ENCODE measurements around the gene PLPP6. TPM values are rescaled to one million over a fixed set of nuclear protein-coding genes. Genes with fewer than 3 reads are reported as not detected.

The PLPP6 gene
- total RNA-seq, 1 experiment from 2014 or later, result 1.8 TPM

DNA sequence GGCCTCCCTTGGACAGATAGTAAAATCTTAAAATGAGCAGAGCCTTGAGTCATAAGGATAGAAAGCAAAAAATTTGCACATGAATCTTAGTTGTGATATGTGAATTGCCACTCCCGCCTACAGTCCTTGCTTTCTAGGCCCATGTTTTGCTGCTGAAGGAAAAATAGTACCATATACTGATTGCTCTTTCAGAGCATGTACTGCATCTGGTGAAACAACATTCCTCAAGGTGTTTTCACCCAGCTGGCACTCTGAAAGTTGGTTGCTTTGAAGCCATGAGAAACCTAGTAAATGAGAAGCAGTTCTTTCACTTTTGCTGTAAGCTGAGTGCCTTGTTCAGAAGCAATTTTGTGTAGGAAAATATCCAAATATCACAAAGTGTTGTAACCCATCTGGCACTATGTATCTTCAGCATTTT, 27.6 kb downstream of the PLPP6 start:
- no peak for DNase-seq (ENCODE audit: low read depth in 1 of 2, low spot score in 2 of 2)
- 0 out of 2 replicates have a peak, but pooled peaks cover 2% of the 10 kb centered on the region for H3K36me3 ChIP-seq
- H3K27me3 ChIP-seq (replicated peaks), result no peaks in the 10 kb centered on the region
- H3K4me1 ChIP-seq (replicated peaks), result no peaks in the 10 kb centered on the region
- no peaks in the 10 kb centered on the region for H3K9me3 ChIP-seq (replicated peaks)
- no peak overlapping the region for H3K4me3 ChIP-seq
- H3K27ac ChIP-seq, result no peak overlapping the region

DNA sequence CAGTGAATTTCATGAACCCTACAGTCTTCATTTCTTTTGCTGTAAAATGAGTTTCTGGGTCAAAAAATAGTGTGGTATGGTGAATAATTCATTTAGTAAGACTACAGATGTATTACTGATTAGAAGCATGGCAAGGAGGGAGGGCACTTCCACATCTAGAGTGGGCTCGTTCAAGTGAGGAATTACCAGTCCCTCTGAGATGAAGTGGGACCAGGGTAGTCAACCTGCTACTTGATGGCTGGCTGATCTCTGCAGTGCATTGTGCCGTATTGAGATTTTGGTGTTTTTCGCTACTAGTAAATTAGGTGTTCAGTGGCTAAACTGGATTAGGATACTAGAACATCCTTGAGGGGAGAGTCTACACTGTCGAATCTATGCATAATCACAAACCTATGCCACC, 28.1 kb downstream of the PLPP6 start:
- Histone ChIP-seq H3K4me3 (no peak overlapping the region), H3K27me3 (replicated peaks) (no peaks in the 10 kb centered on the region), H3K9me3 (replicated peaks) (no peaks in the 10 kb centered on the region), H3K27ac (no peak overlapping the region), H3K36me3 (no peaks in the 10 kb centered on the region), H3K4me1 (replicated peaks) (no peaks in the 10 kb centered on the region)
- DNase-seq (ENCODE audit: low read depth in 1 of 2, low spot score in 2 of 2), result no peak

DNA sequence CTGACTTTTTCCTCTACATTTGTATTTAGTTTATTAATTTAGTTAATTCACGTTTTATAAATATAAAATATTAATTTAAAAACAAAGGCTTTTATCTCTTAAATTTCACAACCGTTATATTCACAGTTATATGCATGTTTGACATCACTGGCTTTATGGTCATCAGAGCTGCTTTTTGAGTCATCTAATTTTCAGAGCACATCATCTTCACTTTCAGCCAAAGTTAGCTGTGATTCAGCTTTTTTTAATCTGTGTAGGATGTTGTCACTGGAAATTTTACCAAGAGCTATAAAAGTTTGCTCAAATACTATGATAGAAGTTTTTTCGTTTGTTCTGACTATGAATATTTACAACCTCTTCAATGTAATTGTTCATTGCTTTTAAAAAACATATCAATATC, 29.7 kb downstream of the PLPP6 start:
- no peak for DNase-seq (ENCODE audit: low read depth in 1 of 2, low spot score in 2 of 2)
- Histone ChIP-seq H3K36me3 (no peaks in the 10 kb centered on the region; the same call in 1 of the 2 replicates), H3K4me3 (no peak overlapping the region), H3K9me3 (replicated peaks) (no peaks in the 10 kb centered on the region), H3K27me3 (replicated peaks) (no peaks in the 10 kb centered on the region), H3K27ac (no peak overlapping the region), H3K4me1 (replicated peaks) (no peaks in the 10 kb centered on the region)

DNA sequence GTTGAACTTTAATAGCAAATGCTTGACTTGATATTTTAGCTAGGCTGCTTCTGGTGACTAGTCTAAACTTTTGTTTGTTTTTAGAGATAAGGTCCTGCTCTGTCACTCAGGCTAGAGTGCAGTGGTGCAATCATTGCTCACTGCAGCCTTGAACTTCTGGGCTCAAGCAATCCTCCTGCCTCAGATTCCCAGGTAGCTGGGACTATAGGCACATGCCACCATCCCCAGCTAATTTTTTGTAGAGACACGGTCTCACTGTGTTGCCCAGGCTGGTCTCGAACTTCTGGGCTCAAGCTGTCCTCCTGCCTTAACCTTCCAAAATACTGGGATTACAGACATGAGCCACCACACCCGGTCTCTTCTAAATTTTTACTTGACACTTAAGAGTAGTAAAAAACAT, 38.0 kb downstream of the PLPP6 start:
- no peaks in the 10 kb centered on the region for H3K9me3 ChIP-seq (replicated peaks)
- no peak overlapping the region for H3K27ac ChIP-seq
- peaks cover 14% of the 10 kb centered on the region for H3K36me3 ChIP-seq
- no peak overlapping the region for H3K4me3 ChIP-seq
- DNase-seq (ENCODE audit: low read depth in 1 of 2, low spot score in 2 of 2), result no peak
- H3K4me1 ChIP-seq (replicated peaks), result no peaks in the 10 kb centered on the region
- no peaks in the 10 kb centered on the region for H3K27me3 ChIP-seq (replicated peaks)

DNA sequence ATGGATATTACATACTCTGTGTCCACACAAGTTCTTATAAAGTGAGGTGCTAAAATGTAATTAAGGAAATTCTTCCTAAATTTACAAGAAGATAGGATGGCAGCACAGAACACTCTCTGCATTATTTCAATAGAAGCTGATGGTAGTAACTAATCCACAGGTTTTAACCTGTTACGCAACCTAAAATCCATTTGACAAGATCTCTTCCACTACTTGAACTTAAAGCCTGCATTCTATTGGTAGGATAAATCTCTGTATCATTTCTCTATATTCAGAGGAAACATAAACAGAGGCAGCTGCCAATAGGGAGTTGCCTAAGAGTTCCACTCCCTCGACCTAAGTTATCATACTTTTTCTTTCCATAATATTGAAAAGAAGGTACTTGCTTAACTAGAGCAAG, 38.8 kb downstream of the PLPP6 start:
- H3K27me3 ChIP-seq (replicated peaks), result no peaks in the 10 kb centered on the region
- DNase-seq (ENCODE audit: low read depth in 1 of 2, low spot score in 2 of 2), result no peak
- H3K36me3 ChIP-seq, result peaks cover 14% of the 10 kb centered on the region
- H3K4me1 ChIP-seq (replicated peaks), result no peaks in the 10 kb centered on the region
- H3K27ac ChIP-seq, result no peak overlapping the region
- H3K9me3 ChIP-seq (replicated peaks), result no peaks in the 10 kb centered on the region
- no peak overlapping the region for H3K4me3 ChIP-seq

DNA sequence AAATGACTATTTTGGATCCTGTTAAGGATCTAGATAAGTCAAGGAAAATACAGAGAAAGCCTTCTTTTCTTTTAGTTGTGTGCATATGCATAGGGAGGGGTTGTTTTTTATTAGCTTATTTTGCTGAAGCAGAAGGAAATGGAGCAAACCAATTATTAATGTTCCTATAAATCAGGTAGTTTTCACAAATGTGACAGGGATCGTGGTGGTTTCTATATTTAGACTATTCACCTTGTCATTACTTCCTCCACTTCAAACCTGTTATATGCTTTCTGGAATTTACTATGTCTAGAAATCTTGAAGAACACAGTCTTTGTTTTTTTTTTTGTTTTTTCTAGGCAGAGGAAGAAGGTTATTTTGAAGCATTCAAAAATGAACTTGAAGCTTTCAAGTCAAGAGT, 39.4 kb downstream of the PLPP6 start:
- Histone ChIP-seq H3K4me1 (replicated peaks) (no peaks in the 10 kb centered on the region), H3K27me3 (replicated peaks) (no peaks in the 10 kb centered on the region), H3K27ac (no peak overlapping the region), H3K36me3 (peaks cover 14% of the 10 kb centered on the region), H3K9me3 (replicated peaks) (no peaks in the 10 kb centered on the region), H3K4me3 (no peak overlapping the region)
- DNase-seq (ENCODE audit: low read depth in 1 of 2, low spot score in 2 of 2), result no peak

DNA sequence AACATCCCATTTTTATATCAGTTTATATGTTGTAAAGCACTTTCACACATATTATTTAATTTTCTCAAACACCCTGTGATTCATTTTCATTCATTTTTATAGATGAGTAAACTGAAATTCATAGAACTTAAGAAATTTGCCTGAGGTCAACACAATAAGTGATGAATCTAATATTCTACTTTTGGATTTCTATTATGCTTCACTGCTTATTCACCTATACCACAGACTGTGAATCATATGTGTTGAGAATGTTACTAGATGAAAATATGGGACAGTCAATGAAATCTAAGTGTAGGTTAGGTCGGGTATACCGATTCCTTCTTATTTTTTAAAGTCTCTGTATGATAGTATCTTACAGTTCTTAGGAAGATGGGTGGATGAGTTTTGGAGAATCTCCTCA, 42.0 kb downstream of the PLPP6 start:
- H3K4me1 ChIP-seq (replicated peaks), result no peaks in the 10 kb centered on the region
- no peak overlapping the region for H3K27ac ChIP-seq
- DNase-seq (ENCODE audit: low read depth in 1 of 2, low spot score in 2 of 2), result no peak
- peaks cover 7% of the 10 kb centered on the region for H3K36me3 ChIP-seq
- H3K4me3 ChIP-seq, result no peak overlapping the region
- no peaks in the 10 kb centered on the region for H3K27me3 ChIP-seq (replicated peaks)
- H3K9me3 ChIP-seq (replicated peaks), result no peaks in the 10 kb centered on the region

DNA sequence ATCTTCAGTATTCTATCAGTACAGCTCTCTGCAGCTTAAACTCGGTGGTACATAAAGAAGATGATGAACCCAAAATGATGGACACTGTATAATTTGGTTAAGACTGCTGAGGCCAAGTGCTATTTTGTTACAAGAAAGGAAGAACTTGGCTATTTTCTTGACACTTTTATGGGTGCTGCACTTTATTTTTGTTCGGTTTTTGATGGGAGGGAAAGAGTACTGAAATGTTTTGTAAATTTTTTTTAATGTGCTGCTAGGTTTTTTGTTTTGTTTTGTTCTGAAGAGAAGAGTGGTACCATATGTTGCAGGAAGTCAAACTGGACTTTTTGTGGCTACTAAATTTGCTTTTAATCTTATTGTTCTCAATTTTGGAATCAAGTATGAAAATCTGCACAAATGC, 43.9 kb downstream of the PLPP6 start:
- no peak overlapping the region for H3K27ac ChIP-seq
- peaks cover 2% of the 10 kb centered on the region for H3K36me3 ChIP-seq
- no peaks in the 10 kb centered on the region for H3K9me3 ChIP-seq (replicated peaks)
- H3K4me1 ChIP-seq (replicated peaks), result no peaks in the 10 kb centered on the region
- no peak for DNase-seq (ENCODE audit: low read depth in 1 of 2, low spot score in 2 of 2)
- no peak overlapping the region for H3K4me3 ChIP-seq
- no peaks in the 10 kb centered on the region for H3K27me3 ChIP-seq (replicated peaks)

DNA sequence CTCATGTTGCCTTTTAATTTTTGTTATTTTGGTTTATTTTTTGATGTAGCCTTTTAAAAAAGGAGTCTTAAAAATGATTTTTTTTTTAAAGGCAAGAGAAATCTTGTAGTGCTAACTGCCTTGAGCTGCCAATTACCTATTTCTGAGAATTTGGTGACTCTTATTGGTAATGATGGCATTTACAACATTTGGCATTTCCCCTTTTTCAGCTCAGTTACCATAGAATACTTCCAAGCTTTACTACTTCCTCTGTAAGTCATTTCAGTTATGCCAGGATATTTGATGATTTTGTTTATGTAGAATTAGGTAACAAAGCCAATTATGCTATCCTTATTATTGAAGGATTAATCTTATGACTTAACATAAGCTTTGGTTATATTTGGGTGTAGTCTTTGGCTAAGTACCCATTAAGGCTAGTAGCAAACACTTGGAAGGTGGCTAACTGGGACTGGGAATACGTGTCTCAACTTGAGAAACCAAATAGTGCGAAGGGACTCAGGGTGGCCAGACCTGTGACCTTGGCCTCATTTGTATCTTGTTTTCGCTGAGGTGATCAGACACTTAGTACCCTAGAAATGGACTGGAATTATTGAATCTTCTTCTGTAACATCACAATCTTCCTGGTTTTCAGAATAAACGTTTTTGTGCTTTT, 45.0 kb downstream of the PLPP6 start:
- H3K4me3 ChIP-seq, result no peak overlapping the region
- peaks cover 2% of the 10 kb centered on the region for H3K36me3 ChIP-seq
- H3K9me3 ChIP-seq (replicated peaks), result no peaks in the 10 kb centered on the region
- no peaks in the 10 kb centered on the region for H3K4me1 ChIP-seq (replicated peaks)
- no peak for DNase-seq (ENCODE audit: low read depth in 1 of 2, low spot score in 2 of 2)
- H3K27me3 ChIP-seq (replicated peaks), result no peaks in the 10 kb centered on the region
- H3K27ac ChIP-seq, result no peak overlapping the region

DNA sequence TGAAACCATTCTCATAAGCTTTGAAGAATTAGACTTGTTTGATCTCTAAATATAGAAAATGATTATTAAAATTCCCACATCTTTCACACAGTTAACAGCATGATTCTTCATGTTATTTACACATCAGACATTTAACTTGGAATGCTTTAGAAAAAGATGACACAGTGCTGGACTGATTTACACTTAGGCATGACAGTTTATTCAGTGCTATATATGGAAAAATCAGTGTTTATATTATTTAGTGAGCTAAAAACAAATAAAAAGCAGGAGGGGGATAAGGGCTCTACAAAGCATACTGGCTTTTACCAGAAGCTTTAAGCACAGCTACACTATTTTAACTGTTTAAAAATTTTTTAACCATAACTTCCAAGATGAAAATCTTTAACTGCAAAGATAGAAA, 47.3 kb downstream of the PLPP6 start:
- no peak for DNase-seq (ENCODE audit: low read depth in 1 of 2, low spot score in 2 of 2)
- no peak overlapping the region for H3K4me3 ChIP-seq
- H3K27ac ChIP-seq, result no peak overlapping the region
- no peaks in the 10 kb centered on the region for H3K9me3 ChIP-seq (replicated peaks)
- peaks cover 3% of the 10 kb centered on the region for H3K4me1 ChIP-seq (replicated peaks)
- H3K27me3 ChIP-seq (replicated peaks), result no peaks in the 10 kb centered on the region
- no peaks in the 10 kb centered on the region for H3K36me3 ChIP-seq

DNA sequence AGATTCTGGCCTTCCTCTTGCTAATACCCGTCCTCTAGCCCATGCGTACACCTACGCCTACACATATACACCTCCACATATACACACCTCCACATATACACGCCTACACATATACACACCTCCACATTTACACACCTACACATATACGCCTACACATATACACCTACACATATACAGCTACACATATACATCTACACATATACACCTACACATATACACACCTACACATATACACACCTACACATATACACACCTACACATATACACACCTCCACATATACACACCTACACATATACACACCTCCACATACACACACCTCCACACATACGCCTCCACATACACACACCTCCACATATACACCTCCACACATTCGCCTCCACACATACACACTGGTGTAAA, 51.8 kb downstream of the PLPP6 start:
- H3K27me3 ChIP-seq (replicated peaks), result no peaks in the 10 kb centered on the region
- peaks cover 3% of the 10 kb centered on the region; the same call in 1 of the 2 replicates for H3K36me3 ChIP-seq
- peaks cover 5% of the 10 kb centered on the region for H3K4me1 ChIP-seq (replicated peaks)
- no peak overlapping the region for H3K4me3 ChIP-seq
- no peak for DNase-seq (ENCODE audit: low read depth in 1 of 2, low spot score in 2 of 2)
- no peak overlapping the region for H3K27ac ChIP-seq
- H3K9me3 ChIP-seq (replicated peaks), result no peaks in the 10 kb centered on the region

DNA sequence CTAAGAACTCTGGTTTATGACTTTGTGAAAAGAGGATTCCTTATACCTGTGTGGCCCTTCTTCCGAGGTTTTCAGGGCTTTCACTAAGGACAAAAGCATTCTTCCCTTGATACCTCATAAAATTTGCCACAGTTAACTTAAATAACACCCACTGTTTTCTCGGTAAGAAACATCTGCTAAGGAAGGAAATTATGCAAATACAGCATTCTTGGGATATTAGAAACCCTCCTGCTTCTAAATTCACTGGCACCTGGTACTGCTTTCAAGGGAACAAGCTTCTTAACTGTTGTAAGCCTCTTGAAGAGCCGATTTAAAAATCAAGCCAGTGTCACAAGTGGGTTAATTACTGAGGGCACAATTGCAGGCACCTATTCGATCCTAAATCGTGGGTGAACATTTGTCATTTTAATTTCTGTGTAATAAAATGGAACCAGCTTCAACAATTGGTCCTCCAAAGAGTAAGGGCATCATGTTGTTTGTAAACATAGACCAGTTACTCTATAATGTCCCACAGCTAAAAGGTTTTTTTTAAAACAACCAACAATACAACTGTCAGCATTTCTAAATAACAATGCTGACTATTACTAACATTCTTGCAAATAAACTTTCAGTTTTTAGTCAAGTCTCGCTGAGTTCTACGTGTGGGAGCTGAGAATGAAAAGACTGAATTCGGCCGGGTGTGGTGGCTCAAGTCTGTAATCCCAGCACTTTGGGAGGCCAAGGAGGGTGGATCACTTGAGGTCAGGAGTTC, 52.3 kb downstream of the PLPP6 start:
- DNase-seq (ENCODE audit: low read depth in 1 of 2, low spot score in 2 of 2), result peak in 1 of 2 experiments; percentile 14

More for the DNA sequence above, 52.3 kb downstream of the PLPP6 start:
- Histone ChIP-seq H3K9me3 (replicated peaks) (no peaks in the 10 kb centered on the region), H3K27ac (no peak overlapping the region), H3K36me3 (peaks cover 3% of the 10 kb centered on the region; the same call in 1 of the 2 replicates), H3K4me1 (replicated peaks) (peaks cover 5% of the 10 kb centered on the region), H3K4me3 (no peak overlapping the region), H3K27me3 (replicated peaks) (no peaks in the 10 kb centered on the region)
